Measurements from ENCODE around the gene TNFSF12.

DNA sequence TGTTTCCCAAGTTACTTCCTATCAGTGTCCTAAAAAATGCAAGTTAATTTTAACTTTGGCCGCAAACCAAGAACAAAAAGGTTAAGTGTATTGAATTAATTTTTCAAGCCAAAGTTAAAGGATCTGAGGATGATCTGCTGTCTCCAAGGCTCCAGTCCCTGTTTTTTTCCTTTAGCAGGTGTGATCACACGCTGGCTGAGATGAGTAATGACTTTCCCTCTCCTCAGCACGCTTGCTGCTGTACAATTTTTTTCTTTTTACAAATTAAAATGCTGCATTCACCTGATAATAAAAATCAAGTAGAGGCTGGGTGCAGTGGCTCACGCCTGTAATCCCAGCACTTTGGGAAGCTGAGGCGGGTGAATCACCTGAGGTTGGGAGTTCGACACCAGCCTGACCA, 3.9 kb upstream of the TNFSF12 start:
- no peak for TF ChIP-seq NPAS2 (CRISPR knock-in tag; IDR thresholded peaks at IDR 0.05; ENCODE audit: borderline replicate concordance)
- no peak for TF ChIP-seq POLR2A (IDR thresholded peaks at IDR 0.05; ENCODE audit: low read length)
- TF ChIP-seq ZC3H11A (IDR thresholded peaks at IDR 0.05) = no peak
- TF ChIP-seq KDM1A (IDR thresholded peaks at IDR 0.05; ENCODE audit: low read depth) = no peak
- no peak for TF ChIP-seq CHD4 (IDR thresholded peaks at IDR 0.05; ENCODE audit: borderline replicate concordance)
- no peak for TF ChIP-seq BHLHE40 (IDR thresholded peaks at IDR 0.05; ENCODE audit: low read depth, low read length)

Measured in A549 (cell line).